Heart left ventricle (tissue), 13 donors: Measurements from ENCODE around the gene ADAM17.

Experiments
- POLR2A ChIP-seq, 2 donors: fragments of 450-650 bp; IDR thresholded peaks; one replicate each; pipeline ENCODE4 v1.6.1; 2017; ENCODE audit warnings: antibody characterized with exemption in 2 of 2, mild to moderate bottlenecking in 2 of 2, moderate library complexity in 2 of 2
- TF ChIP-seq, protein P1 (sequence below), 12 donors: fragments of 200-600 bp; sonication (generic) in 4 of 12; IDR thresholded peaks; one replicate each; pipeline versions ENCODE4 v1.5.0 to v1.8.0; 2018 to 2022; ENCODE audit warnings: antibody characterized with exemption in 12 of 12, mild to moderate bottlenecking in 5 of 12
- donor health status: ischemic (EF 13 %, LVEDD 7.1; RV severe dilation, severe dysfunction).
- donor health status: DM: no; HTN: yes; CAD: no.
- donor health status: DM: no; HTN: no; CAD: no.
- donor health status: ischemic (EF 25% LVEDD 6.9; RV normal size, moderate dysfunction).
- donor health status: ischemic (EF 25% LVEDD 5.7; RV mildly dilated, moderate dysfunction).
- donor health status: ischemic (EF 35%, LVEDD 5.7; RV mildly dilated, moderate dysfunction).
- donor health status: nonischemic (EF 11% LVEDD 7.7; RV severe dilation, severe dysfunction).
- donor health status: DM: yes; HTN: yes; CAD: no.
- donor health status: PGD.
- donor health status: ischemic (EF 29% LVEDD 5.4; RV normal size, mild dysfunction).
- donor health status: nonischemic (EF 23%, LVEDD 6.1; RV moderate dilation, normal function).

DNA sequence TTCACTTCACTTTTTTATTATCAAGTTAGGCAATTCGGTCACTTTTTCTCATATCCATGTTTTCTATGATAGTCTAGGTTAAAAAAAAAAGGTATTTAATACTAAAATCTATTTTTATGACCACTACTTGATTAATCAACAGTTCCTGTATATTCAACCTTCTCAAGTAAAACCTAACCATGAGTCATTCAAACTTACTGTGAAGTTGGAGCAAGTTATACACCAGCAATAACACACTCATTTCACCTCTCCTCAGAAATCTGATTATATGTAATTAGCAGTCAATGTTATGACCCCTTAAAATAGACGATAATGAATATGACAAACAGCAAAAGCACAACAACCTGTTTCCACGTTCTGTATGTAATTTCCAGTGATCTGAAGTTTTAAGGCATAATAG lies 35.0 kb upstream of the ADAM17 start:
- TF ChIP-seq POLR2A (IDR thresholded peaks at IDR 0.05): no peak
- TF ChIP-seq, protein P1, sequence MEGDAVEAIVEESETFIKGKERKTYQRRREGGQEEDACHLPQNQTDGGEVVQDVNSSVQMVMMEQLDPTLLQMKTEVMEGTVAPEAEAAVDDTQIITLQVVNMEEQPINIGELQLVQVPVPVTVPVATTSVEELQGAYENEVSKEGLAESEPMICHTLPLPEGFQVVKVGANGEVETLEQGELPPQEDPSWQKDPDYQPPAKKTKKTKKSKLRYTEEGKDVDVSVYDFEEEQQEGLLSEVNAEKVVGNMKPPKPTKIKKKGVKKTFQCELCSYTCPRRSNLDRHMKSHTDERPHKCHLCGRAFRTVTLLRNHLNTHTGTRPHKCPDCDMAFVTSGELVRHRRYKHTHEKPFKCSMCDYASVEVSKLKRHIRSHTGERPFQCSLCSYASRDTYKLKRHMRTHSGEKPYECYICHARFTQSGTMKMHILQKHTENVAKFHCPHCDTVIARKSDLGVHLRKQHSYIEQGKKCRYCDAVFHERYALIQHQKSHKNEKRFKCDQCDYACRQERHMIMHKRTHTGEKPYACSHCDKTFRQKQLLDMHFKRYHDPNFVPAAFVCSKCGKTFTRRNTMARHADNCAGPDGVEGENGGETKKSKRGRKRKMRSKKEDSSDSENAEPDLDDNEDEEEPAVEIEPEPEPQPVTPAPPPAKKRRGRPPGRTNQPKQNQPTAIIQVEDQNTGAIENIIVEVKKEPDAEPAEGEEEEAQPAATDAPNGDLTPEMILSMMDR (IDR thresholded peaks at IDR 0.05): no peak
